Measurements from ENCODE around the gene ANKRD12.

Gene ANKRD12

DNA sequence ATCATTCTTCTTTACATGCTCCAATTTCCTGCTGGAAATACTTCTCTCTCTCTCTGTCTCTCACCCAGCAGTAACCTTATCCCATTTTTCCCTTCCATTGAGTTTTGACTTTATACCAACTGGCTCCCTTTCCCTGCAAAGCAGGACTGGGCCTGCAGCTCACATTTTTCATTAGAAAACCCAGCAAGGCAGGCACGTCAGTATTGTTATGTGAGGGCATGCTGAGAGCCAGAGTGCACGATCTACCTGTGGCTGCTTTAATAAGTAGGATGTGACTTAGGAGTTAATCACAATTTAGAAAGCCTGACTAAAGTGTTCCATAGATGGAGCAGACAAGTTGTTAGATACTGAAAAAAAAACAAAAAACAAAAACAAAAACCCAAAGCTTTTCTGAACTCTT, 39.2 kb upstream of the ANKRD12 start:
- no peak for DNase-seq
- H3K4me3 ChIP-seq, result no peak overlapping the region
- TF ChIP-seq, protein P1, sequence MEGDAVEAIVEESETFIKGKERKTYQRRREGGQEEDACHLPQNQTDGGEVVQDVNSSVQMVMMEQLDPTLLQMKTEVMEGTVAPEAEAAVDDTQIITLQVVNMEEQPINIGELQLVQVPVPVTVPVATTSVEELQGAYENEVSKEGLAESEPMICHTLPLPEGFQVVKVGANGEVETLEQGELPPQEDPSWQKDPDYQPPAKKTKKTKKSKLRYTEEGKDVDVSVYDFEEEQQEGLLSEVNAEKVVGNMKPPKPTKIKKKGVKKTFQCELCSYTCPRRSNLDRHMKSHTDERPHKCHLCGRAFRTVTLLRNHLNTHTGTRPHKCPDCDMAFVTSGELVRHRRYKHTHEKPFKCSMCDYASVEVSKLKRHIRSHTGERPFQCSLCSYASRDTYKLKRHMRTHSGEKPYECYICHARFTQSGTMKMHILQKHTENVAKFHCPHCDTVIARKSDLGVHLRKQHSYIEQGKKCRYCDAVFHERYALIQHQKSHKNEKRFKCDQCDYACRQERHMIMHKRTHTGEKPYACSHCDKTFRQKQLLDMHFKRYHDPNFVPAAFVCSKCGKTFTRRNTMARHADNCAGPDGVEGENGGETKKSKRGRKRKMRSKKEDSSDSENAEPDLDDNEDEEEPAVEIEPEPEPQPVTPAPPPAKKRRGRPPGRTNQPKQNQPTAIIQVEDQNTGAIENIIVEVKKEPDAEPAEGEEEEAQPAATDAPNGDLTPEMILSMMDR (IDR thresholded peaks at IDR 0.05), result no peak
- intact Hi-C loops (cut with DNase I; ENCODE audit: low total_unique reads), result no loop called here
- H3K27me3 ChIP-seq, result no peaks in the 10 kb centered on the region
- no peaks in the 10 kb centered on the region for H3K36me3 ChIP-seq
- peaks cover 0 to 10% (median 3%) of the 10 kb centered on the region in 4 donors for H3K4me1 ChIP-seq
- no peaks in the 10 kb centered on the region for H3K9me3 ChIP-seq
- H3K27ac ChIP-seq, result no peak overlapping the region

DNA sequence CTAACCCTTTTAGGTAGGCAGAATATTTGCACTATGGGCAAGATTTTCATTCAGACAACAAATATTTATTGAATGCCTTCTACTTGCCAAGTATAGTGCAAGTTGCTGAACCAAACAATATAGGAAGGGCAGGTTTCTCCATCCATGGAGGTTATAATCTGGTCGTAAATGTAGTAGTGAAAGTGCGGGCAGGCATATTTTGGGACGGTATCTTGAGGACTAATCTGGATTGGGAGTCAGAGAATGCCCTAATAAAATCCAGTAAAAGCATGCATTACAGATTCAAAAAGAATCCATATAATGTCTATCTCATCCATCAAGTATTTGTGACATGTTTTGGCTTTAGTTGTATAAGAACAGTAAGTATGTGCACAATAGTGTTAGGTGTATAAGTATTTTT, 35.8 kb upstream of the ANKRD12 start:
- Histone ChIP-seq H3K27me3 (no peaks in the 10 kb centered on the region), H3K4me1 (peaks cover 0 to 29% (median 24%) of the 10 kb centered on the region in 4 donors), H3K27ac (peak overlapping the region; percentile 90 to 97), H3K36me3 (no peaks in the 10 kb centered on the region), H3K9me3 (no peaks in the 10 kb centered on the region), H3K4me3 (no peak overlapping the region)
- intact Hi-C loops (cut with DNase I; ENCODE audit: low total_unique reads), result no loop called here
- TF ChIP-seq, protein P1 (IDR thresholded peaks at IDR 0.05), result no peak
- no peak for DNase-seq

DNA sequence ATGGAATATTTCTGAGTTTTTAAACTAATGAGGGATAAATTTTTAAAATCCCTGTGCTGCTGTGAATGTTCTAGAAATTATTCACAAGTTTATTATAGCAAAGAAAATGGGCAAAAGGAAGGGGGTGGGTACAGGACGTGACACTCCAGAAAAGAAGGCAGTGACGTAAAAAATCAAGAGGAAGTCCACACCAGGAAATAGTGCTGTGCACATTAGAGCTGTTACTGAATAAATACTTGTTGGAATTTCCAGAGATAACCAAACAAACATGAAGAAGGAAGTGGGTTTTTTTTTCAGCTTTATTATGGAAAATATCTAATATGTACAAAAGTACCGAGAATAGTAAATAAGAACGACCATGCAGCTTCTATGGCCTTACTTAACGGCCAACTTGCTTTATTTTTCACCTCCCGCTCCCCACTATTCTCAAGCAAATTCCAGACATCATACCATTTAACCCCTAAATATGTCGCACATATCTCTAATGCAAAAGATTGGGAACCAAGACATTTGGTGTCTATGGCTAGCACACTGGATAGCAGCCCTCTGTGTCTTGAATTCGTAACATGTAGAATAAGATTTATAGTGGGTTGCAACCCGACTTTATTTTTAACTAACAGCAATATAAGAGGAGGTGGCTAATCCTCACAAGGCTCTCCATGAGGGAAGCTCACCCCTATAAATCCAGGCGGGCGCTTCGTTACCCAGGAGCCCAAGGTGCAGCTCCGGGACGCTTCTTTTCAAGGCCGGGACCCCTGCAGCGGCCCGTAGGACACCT, 34.7 kb upstream of the ANKRD12 start:
- Histone ChIP-seq H3K9me3 (no peaks in the 10 kb centered on the region), H3K4me3 (peak overlapping the region; percentile 77 to 88), H3K27ac (peak overlapping the region; percentile 90 to 97), H3K36me3 (no peaks in the 10 kb centered on the region), H3K27me3 (no peaks in the 10 kb centered on the region), H3K4me1 (peaks cover 0 to 40% (median 33%) of the 10 kb centered on the region in 4 donors)
- TF ChIP-seq, protein P1 (IDR thresholded peaks at IDR 0.05), result no peak
- DNase-seq, result no peak
- intact Hi-C loops (cut with DNase I; ENCODE audit: low total_unique reads), result loop anchor here (2.0 kb wide), 1 partner anchor 35 kb away; the partner anchor contains the start of gene ANKRD12

DNA sequence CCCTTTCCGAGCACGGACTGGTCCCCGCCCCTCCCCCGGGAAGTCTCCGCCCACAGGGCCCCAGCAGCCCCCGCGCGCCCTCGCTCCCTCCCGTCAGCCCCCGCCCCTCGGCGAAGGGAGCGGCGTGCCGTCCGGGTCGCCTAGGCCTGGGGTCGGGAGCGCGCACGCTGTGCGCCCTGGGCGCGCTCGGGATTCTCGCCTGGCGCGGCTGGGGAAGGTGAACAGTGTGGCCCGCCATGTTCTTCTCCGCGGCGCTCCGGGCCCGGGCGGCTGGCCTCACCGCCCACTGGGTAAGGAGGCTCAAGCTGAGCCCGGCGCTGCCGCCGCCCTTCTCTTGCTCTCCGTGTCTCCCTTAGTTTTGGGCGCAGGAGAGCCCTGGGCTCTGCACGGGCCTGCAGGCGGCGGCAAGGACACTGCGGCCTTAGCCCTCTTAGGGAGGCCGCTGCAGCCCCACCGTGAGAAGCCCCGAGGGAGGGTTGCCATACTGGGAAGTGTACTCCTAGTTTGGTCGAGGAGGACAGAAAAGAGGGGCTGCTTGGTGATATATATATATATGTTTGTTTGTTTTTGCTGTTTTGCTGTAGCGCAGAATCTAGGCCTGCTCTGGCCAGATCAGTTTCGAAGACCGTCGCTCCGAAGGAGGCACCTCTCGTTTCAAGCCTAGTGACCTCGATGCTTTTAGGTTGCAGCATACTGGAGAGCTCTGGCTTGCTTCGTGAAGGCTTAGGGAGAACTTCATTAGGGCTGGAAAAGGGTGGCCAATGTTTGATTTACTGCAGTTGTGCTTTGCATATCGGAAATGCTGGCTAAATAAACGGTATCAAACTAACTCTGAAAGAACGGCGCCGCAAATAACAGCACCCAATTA, 33.8 kb upstream of the ANKRD12 start, which contains the start of gene NDUFV2:
TSS of gene NDUFV2 (plus strand) at position 192 of the 868 bp plus-strand sequence. CDS start at position 237, 45 bp downstream.
- Histone ChIP-seq H3K4me3 (peak within 1 kb of the TSS; percentile 77 to 88), H3K27me3 (no peaks in the 10 kb centered on the region), H3K9me3 (no peaks in the 10 kb centered on the region), H3K4me1 (peaks cover 0 to 48% (median 37%) of the 10 kb centered on the region in 4 donors), H3K27ac (peak within 1 kb of the TSS; percentile 90 to 97), H3K36me3 (no peaks in the 10 kb centered on the region)
- TF ChIP-seq, protein P1 (IDR thresholded peaks at IDR 0.05), result peak in 1 of 2 experiments; percentile 10
- intact Hi-C loops (cut with DNase I; ENCODE audit: low total_unique reads), result loop anchor here (2.0 kb wide), 1 partner anchor 34 kb away; the partner anchor contains the start of gene ANKRD12
- peak; percentile 94 to 98 for DNase-seq

DNA sequence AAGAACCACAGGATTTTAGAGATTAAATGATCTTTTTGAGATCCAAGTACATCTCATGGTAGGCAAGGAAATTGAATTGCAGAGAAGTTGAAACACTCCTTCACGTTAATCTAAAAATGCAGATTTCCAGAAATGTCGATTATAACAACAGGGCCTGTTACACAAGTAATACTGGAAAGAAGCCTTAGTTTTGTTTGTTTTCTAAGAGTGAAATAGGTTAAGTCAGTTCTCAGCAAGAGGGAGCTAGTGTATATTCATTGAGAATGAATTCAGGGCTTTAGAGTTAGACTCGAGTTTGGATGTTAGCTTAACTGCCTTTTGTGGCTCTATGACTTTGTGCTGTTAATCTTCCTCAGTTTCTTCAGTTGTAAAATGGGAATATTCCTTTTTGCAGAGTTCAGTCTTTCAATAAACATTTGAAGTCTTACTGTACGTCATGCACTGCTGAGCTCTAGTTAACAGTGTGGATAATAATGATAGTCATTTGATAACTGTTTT, 33.2 kb upstream of the ANKRD12 start:
- Histone ChIP-seq H3K27ac (peak overlapping the region; percentile 90 to 97), H3K9me3 (no peaks in the 10 kb centered on the region), H3K4me3 (peak overlapping the region; percentile 77 to 88), H3K36me3 (no peaks in the 10 kb centered on the region), H3K4me1 (peaks cover 0 to 55% (median 40%) of the 10 kb centered on the region in 4 donors), H3K27me3 (no peaks in the 10 kb centered on the region)
- TF ChIP-seq, protein P1 (IDR thresholded peaks at IDR 0.05), result peak in 1 of 2 experiments; percentile 21
- no peak for DNase-seq
- intact Hi-C loops (cut with DNase I; ENCODE audit: low total_unique reads), result loop anchor here (2.0 kb wide), 1 partner anchor 33 kb away; the partner anchor contains the start of gene ANKRD12

Data from tibial artery (tissue), 4 donors.